H9 (cell line): Measurements from ENCODE around the gene PLEKHG7. TPM values are rescaled to one million over a fixed set of nuclear protein-coding genes. Genes with fewer than 3 reads are reported as not detected.

Experiments
- DNase-seq: peaks from one replicate; pipeline ENCODE4 v3.0.0-alpha.2; 2017
- H2AFZ ChIP-seq: one replicate; pipeline ENCODE4 v1.6.1; 2013; ENCODE audit warnings: mild to moderate bottlenecking, low read length, control low read depth, moderate library complexity
- H2AK5ac ChIP-seq: 2 replicates; pipeline ENCODE4 v1.6.1; 2013; ENCODE audit warnings: low read length, control low read depth, mixed read lengths; ENCODE audit not compliant: insufficient read length
- H2BK120ac ChIP-seq: one replicate; pipeline ENCODE4 v1.6.1; 2013; ENCODE audit warnings: low read depth, mild to moderate bottlenecking, low read length, control low read depth, inconsistent platforms; ENCODE audit not compliant: poor library complexity, severe bottlenecking
- H2BK12ac ChIP-seq: 2 replicates; pipeline ENCODE4 v1.6.1; 2013; ENCODE audit warnings: low read length, control low read depth, mixed read lengths, low read depth; ENCODE audit not compliant: insufficient read length
- H2BK15ac ChIP-seq: 2 replicates; pipeline ENCODE4 v1.6.1; 2013; ENCODE audit warnings: low read depth, low read length, control low read depth
- H2BK20ac ChIP-seq: one replicate; pipeline ENCODE4 v1.6.1; 2013; ENCODE audit warnings: low read depth, mild to moderate bottlenecking, low read length, control low read depth, inconsistent platforms; ENCODE audit not compliant: poor library complexity, severe bottlenecking
- H2BK5ac ChIP-seq: 2 replicates; pipeline ENCODE4 v1.6.1; 2013; ENCODE audit warnings: low read length, control low read depth, mixed read lengths; ENCODE audit not compliant: insufficient read length
- H3K14ac ChIP-seq: 2 replicates; pipeline ENCODE4 v1.6.1; 2013; ENCODE audit warnings: low read length, control low read depth; ENCODE audit not compliant: insufficient read depth
- H3K18ac ChIP-seq: 2 replicates; pipeline ENCODE4 v1.6.1; 2013; ENCODE audit warnings: low read depth, mild to moderate bottlenecking, mixed read lengths, low read length, control low read depth; ENCODE audit not compliant: insufficient read length
- H3K23ac ChIP-seq: 2 replicates; pipeline ENCODE4 v1.6.1; 2013; ENCODE audit warnings: low read length, control low read depth, mixed read lengths, low read depth; ENCODE audit not compliant: insufficient read length
- H3K23me2 ChIP-seq: 2 replicates; pipeline ENCODE4 v1.6.1; 2013; ENCODE audit warnings: low read depth, mild to moderate bottlenecking, mixed read lengths, low read length, control low read depth; ENCODE audit not compliant: insufficient read length, poor library complexity, severe bottlenecking
- H3K27ac ChIP-seq: 2 replicates; pipeline ENCODE4 v1.5.1; 2013; ENCODE audit warnings: low read length, control low read depth, mixed read lengths, low read depth; ENCODE audit not compliant: insufficient read length
- H3K27me3 ChIP-seq: 2 replicates; pipeline ENCODE4 v1.6.1; 2013; ENCODE audit warnings: low read length, control low read depth, inconsistent platforms; ENCODE audit not compliant: insufficient read depth
- H3K4ac ChIP-seq: 2 replicates; pipeline ENCODE4 v1.6.1; 2013; ENCODE audit warnings: low read depth, mild to moderate bottlenecking, control low read depth, inconsistent platforms, low read length, moderate library complexity
- H3K4me1 ChIP-seq: 2 replicates; pipeline ENCODE4 v1.6.1; 2013; ENCODE audit warnings: low read length, control low read depth, inconsistent platforms; ENCODE audit not compliant: insufficient read depth
- H3K4me2 ChIP-seq: 2 replicates; pipeline ENCODE4 v1.6.1; 2013; ENCODE audit warnings: low read length, control low read depth, mixed read lengths; ENCODE audit not compliant: insufficient read length, insufficient read depth
- H3K56ac ChIP-seq: 2 replicates; pipeline ENCODE4 v1.6.1; 2013; ENCODE audit warnings: low read depth, mild to moderate bottlenecking, mixed read lengths, low read length, control low read depth; ENCODE audit not compliant: insufficient read length
- H3K79me1 ChIP-seq: 2 replicates; pipeline ENCODE4 v1.6.1; 2013; ENCODE audit warnings: low read depth, mild to moderate bottlenecking, moderate library complexity, low read length, control low read depth, inconsistent platforms; ENCODE audit not compliant: insufficient read depth, poor library complexity, severe bottlenecking
- H3K79me2 ChIP-seq: 2 replicates; pipeline ENCODE4 v1.6.1; 2013; ENCODE audit warnings: low read length, control low read depth, inconsistent platforms; ENCODE audit not compliant: insufficient read depth
- H3K9ac ChIP-seq: 2 replicates; pipeline ENCODE4 v1.6.1; 2013; ENCODE audit warnings: low read length, control low read depth, mixed read lengths; ENCODE audit not compliant: insufficient read length; ENCODE audit errors: extremely low read depth
- H3K9me3 ChIP-seq: one replicate; pipeline ENCODE4 v1.6.1; 2013; ENCODE audit warnings: low read depth, low read length, inconsistent platforms; ENCODE audit not compliant: control insufficient read depth
- H3T11ph ChIP-seq: one replicate; pipeline ENCODE4 v1.6.1; 2013; ENCODE audit warnings: mild to moderate bottlenecking, low read length, control low read depth, inconsistent platforms
- H4K20me1 ChIP-seq: one replicate; pipeline ENCODE4 v1.6.1; 2013; ENCODE audit not compliant: control insufficient read depth, insufficient read length, insufficient read depth
- H4K5ac ChIP-seq: 2 replicates; pipeline ENCODE4 v1.6.1; 2013; ENCODE audit warnings: low read depth, mild to moderate bottlenecking, mixed read lengths, low read length, control low read depth; ENCODE audit not compliant: insufficient read length
- H4K8ac ChIP-seq: replicated peaks from 2 replicates; pipeline ENCODE4 v1.6.1; 2013; ENCODE audit warnings: low read length, control low read depth, mixed read lengths, low read depth; ENCODE audit not compliant: insufficient read length
- H4K91ac ChIP-seq: 2 replicates; pipeline ENCODE4 v1.6.1; 2013; ENCODE audit warnings: low read depth, mild to moderate bottlenecking, moderate library complexity, mixed read lengths, low read length, control low read depth; ENCODE audit not compliant: insufficient read length
- H3K27ac Mint-ChIP-seq, 3 experiments: 2 replicates in 2 of 3; 3 replicates in 1 of 3; pipeline ENCODE4 v1.8.0; 2020 to 2021; ENCODE audit warnings: mixed read lengths in 3 of 3, mild to moderate bottlenecking in 1 of 3, moderate library complexity in 1 of 3
- H3K27me3 Mint-ChIP-seq: 2 replicates; pipeline ENCODE4 v1.8.0; 2021; ENCODE audit warnings: low read depth, mild to moderate bottlenecking, moderate library complexity, mixed read lengths
- H3K36me3 Mint-ChIP-seq, 3 experiments: 2 replicates in 2 of 3; 3 replicates in 1 of 3; pipeline ENCODE4 v1.8.0; 2020 to 2021; ENCODE audit warnings: low read depth in 3 of 3, mixed read lengths in 3 of 3; ENCODE audit not compliant: insufficient read depth in 1 of 3
- H3K4me1 Mint-ChIP-seq, 2 experiments: 2 replicates each; pipeline ENCODE4 v1.8.0; 2020; ENCODE audit warnings: mixed read lengths in 2 of 2
- H3K4me3 Mint-ChIP-seq, 2 experiments: 2 replicates in 1 of 2; 3 replicates in 1 of 2; pipeline ENCODE4 v1.8.0; 2020 to 2021; ENCODE audit warnings: mild to moderate bottlenecking in 2 of 2, mixed read lengths in 2 of 2, moderate library complexity in 1 of 2
- H3K9me3 Mint-ChIP-seq, 2 experiments: 2 replicates in 1 of 2; 3 replicates in 1 of 2; pipeline ENCODE4 v1.8.0; 2020; ENCODE audit warnings: mild to moderate bottlenecking in 2 of 2, mixed read lengths in 2 of 2, moderate library complexity in 1 of 2
- WGBS: extraction: QIAGEN DNeasy Blood & Tissue Kit; methylation state at CpG from one replicate; pipeline ENCODE4 v1.1.7; 2013; ENCODE audit warnings: missing lambda C conversion rate, low lambda C conversion rate, mixed read lengths; ENCODE audit not compliant: insufficient read length; ENCODE audit errors: extremely low coverage; 5-methylcytosine and 5-hydroxymethylcytosine counted together
- total RNA-seq: library from RNA; stranded (reverse); gene quantifications from 2 replicates; pipeline ENCODE4 v1.2.1, GENCODE V29; 2021
- TF ChIP-seq, protein P1 (sequence below): fragments of 200-600 bp; sonication (generic); conservative IDR thresholded peaks from 3 replicates; pipeline ENCODE4 v1.8.0; 2021; ENCODE audit warnings: antibody characterized with exemption, mild to moderate bottlenecking

PLEKHG7 gene
- total RNA-seq, 1 experiment from 2014 or later, result not detected

DNA sequence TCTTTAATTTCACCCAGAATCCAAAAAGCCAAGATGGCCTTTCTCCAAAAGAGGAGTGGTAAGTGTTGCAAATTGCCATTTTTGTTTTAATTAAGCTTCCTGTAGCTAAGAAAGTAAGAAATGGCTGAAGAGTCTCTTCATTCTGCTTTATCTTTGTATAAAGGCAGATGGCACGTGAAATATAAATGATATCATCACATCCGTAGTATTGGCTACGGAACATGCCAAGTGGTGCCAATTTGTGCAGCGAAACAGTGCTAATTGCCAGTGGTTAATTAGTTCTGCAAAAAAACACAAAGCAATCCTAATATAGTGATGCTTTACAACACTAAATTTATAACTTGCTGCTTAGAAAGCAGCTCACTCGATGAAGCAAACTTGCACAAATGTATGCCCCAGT is 29.4 kb downstream of the PLEKHG7 start:
- Histone ChIP-seq H4K20me1 (no peaks in the 10 kb centered on the region), H3K23ac (no peak overlapping the region), H2BK15ac (no peak overlapping the region), H2AK5ac (no peak overlapping the region), H3K9me3 (no peaks in the 10 kb centered on the region), H2BK5ac (no peak overlapping the region), H2BK120ac (no peak overlapping the region), H4K8ac (no peak overlapping the region), H3K56ac (no peak overlapping the region), H3K4me1 (no peaks in the 10 kb centered on the region), H3K27ac (no peak overlapping the region), H3K27me3 (no peaks in the 10 kb centered on the region), H2AFZ (no peak overlapping the region), H2BK12ac (no peak overlapping the region), H2BK20ac (no peak overlapping the region), H3K4ac (no peak overlapping the region), H4K91ac (no peak overlapping the region), H3K18ac (no peak overlapping the region), H3T11ph (no peak overlapping the region), H3K23me2 (no peaks in the 10 kb centered on the region), H3K79me2 (no peaks in the 10 kb centered on the region), H3K9ac (no peak overlapping the region), H3K79me1 (no peaks in the 10 kb centered on the region), H4K5ac (no peak overlapping the region), H3K4me2 (no peak overlapping the region), H3K14ac (no peak overlapping the region)
- DNase-seq, result no peak
- Mint-ChIP-seq H3K36me3 (no peaks in the 10 kb centered on the region), H3K9me3 (no peaks in the 10 kb centered on the region), H3K27ac (no peak overlapping the region), H3K4me3 (no peak overlapping the region), H3K27me3 (no peaks in the 10 kb centered on the region), H3K4me1 (peaks cover 3 to 10% of the 10 kb centered on the region in 2 experiments)
- TF ChIP-seq, protein P1, sequence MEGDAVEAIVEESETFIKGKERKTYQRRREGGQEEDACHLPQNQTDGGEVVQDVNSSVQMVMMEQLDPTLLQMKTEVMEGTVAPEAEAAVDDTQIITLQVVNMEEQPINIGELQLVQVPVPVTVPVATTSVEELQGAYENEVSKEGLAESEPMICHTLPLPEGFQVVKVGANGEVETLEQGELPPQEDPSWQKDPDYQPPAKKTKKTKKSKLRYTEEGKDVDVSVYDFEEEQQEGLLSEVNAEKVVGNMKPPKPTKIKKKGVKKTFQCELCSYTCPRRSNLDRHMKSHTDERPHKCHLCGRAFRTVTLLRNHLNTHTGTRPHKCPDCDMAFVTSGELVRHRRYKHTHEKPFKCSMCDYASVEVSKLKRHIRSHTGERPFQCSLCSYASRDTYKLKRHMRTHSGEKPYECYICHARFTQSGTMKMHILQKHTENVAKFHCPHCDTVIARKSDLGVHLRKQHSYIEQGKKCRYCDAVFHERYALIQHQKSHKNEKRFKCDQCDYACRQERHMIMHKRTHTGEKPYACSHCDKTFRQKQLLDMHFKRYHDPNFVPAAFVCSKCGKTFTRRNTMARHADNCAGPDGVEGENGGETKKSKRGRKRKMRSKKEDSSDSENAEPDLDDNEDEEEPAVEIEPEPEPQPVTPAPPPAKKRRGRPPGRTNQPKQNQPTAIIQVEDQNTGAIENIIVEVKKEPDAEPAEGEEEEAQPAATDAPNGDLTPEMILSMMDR, result no peak
- no CpG with 5 or more reads among the region's 5 CpGs for WGBS
